ENCODE data around the gene RBM14. TPM values are rescaled to one million over a fixed set of nuclear protein-coding genes. Genes with fewer than 3 reads are reported as not detected.
A peak's percentile ranks its signal among the peaks of the same experiment; 100 is the strongest.

Gene RBM14
- total and polyA plus RNA-seq, 10 of the 15 experiments (the other 5 are each of a cell fraction or from before 2014, with no cell fraction given) = 5.4 to 140 (median 44.5) TPM

DNA sequence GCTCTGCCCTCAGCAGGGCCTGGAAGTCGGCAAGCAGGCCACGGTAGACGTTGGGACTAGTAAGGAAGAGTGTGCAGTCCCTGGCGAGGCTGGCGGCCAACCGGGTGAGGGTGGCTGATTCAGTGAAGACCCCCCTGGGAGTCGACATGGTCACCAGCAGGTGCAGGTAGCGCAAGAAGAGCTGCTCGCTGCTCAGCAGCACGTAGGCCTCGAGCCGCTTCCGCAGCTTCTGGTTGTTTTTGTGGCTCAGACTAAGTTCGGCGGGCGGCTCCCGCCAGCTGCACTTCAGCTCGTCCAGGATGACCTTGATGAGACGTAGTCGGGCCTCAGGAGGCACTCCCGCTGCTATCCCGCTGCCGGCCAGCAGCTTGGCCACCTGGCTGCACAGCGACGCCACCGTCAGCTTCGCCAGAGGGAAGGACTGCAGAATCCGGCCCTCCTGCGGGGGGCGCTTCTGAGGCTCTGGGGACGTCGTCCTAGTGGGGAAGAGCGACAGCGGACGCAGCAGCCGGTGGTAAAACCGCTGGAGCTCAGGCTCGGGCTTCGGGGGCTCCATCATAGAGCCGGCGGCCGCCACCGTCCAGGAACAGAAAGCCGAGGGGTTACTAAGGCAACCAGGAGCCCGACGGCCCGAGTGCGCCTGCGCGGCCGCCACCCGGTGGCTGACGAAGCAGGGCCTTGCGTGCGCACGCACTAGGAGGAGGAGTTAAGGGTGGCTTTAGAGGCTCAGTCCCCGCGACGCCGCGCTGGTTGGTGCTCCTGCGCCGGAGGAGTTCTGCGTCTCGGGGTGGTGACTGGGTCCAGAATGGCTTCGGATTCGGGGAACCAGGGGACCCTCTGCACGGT is 23.8 kb upstream of the RBM14 start, which contains the start of the genes CCDC87 and CCS (continued):
- TF ChIP-seq EED (IDR thresholded peaks at IDR 0.05; ENCODE audit: low read depth) (no peak), TCF12 (IDR thresholded peaks at IDR 0.05; ENCODE audit: low read depth, low read length) (peak; percentile 68; the same call in 1 of the 2 replicates), ZBTB4 (CRISPR knock-in tag; IDR thresholded peaks at IDR 0.05) (no peak), E2F8 (IDR thresholded peaks at IDR 0.05; ENCODE audit: low read depth, partially characterized antibody) (no peak), NBN (IDR thresholded peaks at IDR 0.05) (peak; percentile 75), NR2C2 (IDR thresholded peaks at IDR 0.05; ENCODE audit: borderline replicate concordance, control insufficient read depth, insufficient read length, low read depth) (no peak), RB1 (IDR thresholded peaks at IDR 0.05; ENCODE audit: borderline replicate concordance) (no peak; the same call in 1 of the 2 replicates), BRCA1 (IDR thresholded peaks at IDR 0.05; ENCODE audit: low read depth, low read length) (no peak), ZZZ3 (IDR thresholded peaks at IDR 0.05; ENCODE audit: control insufficient read depth, insufficient read length, low read depth) (no peak), SKIL (IDR thresholded peaks at IDR 0.05; ENCODE audit: low read depth, poor library complexity, severe bottlenecking) (no peak)
- TF ChIP-seq, protein P1, sequence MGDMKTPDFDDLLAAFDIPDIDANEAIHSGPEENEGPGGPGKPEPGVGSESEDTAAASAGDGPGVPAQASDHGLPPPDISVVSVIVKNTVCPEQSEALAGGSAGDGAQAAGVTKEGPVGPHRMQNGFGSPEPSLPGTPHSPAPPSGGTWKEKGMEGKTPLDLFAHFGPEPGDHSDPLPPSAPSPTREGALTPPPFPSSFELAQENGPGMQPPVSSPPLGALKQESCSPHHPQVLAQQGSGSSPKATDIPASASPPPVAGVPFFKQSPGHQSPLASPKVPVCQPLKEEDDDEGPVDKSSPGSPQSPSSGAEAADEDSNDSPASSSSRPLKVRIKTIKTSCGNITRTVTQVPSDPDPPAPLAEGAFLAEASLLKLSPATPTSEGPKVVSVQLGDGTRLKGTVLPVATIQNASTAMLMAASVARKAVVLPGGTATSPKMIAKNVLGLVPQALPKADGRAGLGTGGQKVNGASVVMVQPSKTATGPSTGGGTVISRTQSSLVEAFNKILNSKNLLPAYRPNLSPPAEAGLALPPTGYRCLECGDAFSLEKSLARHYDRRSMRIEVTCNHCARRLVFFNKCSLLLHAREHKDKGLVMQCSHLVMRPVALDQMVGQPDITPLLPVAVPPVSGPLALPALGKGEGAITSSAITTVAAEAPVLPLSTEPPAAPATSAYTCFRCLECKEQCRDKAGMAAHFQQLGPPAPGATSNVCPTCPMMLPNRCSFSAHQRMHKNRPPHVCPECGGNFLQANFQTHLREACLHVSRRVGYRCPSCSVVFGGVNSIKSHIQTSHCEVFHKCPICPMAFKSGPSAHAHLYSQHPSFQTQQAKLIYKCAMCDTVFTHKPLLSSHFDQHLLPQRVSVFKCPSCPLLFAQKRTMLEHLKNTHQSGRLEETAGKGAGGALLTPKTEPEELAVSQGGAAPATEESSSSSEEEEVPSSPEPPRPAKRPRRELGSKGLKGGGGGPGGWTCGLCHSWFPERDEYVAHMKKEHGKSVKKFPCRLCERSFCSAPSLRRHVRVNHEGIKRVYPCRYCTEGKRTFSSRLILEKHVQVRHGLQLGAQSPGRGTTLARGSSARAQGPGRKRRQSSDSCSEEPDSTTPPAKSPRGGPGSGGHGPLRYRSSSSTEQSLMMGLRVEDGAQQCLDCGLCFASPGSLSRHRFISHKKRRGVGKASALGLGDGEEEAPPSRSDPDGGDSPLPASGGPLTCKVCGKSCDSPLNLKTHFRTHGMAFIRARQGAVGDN (IDR thresholded peaks at IDR 0.05) = peak; percentile 80
- TF ChIP-seq, protein P2, sequence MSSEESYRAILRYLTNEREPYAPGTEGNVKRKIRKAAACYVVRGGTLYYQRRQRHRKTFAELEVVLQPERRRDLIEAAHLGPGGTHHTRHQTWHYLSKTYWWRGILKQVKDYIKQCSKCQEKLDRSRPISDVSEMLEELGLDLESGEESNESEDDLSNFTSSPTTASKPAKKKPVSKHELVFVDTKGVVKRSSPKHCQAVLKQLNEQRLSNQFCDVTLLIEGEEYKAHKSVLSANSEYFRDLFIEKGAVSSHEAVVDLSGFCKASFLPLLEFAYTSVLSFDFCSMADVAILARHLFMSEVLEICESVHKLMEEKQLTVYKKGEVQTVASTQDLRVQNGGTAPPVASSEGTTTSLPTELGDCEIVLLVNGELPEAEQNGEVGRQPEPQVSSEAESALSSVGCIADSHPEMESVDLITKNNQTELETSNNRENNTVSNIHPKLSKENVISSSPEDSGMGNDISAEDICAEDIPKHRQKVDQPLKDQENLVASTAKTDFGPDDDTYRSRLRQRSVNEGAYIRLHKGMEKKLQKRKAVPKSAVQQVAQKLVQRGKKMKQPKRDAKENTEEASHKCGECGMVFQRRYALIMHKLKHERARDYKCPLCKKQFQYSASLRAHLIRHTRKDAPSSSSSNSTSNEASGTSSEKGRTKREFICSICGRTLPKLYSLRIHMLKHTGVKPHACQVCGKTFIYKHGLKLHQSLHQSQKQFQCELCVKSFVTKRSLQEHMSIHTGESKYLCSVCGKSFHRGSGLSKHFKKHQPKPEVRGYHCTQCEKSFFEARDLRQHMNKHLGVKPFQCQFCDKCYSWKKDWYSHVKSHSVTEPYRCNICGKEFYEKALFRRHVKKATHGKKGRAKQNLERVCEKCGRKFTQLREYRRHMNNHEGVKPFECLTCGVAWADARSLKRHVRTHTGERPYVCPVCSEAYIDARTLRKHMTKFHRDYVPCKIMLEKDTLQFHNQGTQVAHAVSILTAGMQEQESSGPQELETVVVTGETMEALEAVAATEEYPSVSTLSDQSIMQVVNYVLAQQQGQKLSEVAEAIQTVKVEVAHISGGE (CRISPR knock-in tag; IDR thresholded peaks at IDR 0.05) = no peak
